BE2C (cell line): Measurements from ENCODE around the gene PTPRG.

ENCODE experiments used
- DNase-seq: peaks from one replicate; pipeline ENCODE4 v3.0.0-alpha.2; 2020
- H3K27me3 ChIP-seq: fragments of 250-450 bp; sonication (Bioruptor Pico); 2 replicates; pipeline ENCODE4 v1.5.1; 2020; ENCODE audit warnings: mild to moderate bottlenecking
- H3K36me3 ChIP-seq: fragments of 250-450 bp; sonication (Bioruptor Pico); 2 replicates; pipeline ENCODE4 v1.5.1; 2020; ENCODE audit warnings: mild to moderate bottlenecking
- H3K4me1 ChIP-seq: fragments of 250-450 bp; sonication (Bioruptor Pico); 2 replicates; pipeline ENCODE4 v1.5.1; 2020
- H3K4me3 ChIP-seq: 2 replicates; pipeline ENCODE4 v1.5.1; 2011; ENCODE audit warnings: low read depth, low read length
- H3K9me3 ChIP-seq: fragments of 250-450 bp; sonication (Bioruptor Pico); 2 replicates; pipeline ENCODE4 v1.5.1; 2020
- TF ChIP-seq, protein P1 (sequence below): IDR thresholded peaks from 2 replicates; pipeline ENCODE4 v1.5.1; 2012; ENCODE audit warnings: mild to moderate bottlenecking, low read depth, low read length

PTPRG gene

GRCh38 chr3:61985020-61985419 is 423.6 kb downstream of the PTPRG start:
- Histone ChIP-seq H3K36me3 (no peaks in the 10 kb centered on the region), H3K9me3 (no peaks in the 10 kb centered on the region), H3K4me1 (no peaks in the 10 kb centered on the region), H3K4me3 (no peak overlapping the region), H3K27me3 (no peaks in the 10 kb centered on the region)
- TF ChIP-seq, protein P1, sequence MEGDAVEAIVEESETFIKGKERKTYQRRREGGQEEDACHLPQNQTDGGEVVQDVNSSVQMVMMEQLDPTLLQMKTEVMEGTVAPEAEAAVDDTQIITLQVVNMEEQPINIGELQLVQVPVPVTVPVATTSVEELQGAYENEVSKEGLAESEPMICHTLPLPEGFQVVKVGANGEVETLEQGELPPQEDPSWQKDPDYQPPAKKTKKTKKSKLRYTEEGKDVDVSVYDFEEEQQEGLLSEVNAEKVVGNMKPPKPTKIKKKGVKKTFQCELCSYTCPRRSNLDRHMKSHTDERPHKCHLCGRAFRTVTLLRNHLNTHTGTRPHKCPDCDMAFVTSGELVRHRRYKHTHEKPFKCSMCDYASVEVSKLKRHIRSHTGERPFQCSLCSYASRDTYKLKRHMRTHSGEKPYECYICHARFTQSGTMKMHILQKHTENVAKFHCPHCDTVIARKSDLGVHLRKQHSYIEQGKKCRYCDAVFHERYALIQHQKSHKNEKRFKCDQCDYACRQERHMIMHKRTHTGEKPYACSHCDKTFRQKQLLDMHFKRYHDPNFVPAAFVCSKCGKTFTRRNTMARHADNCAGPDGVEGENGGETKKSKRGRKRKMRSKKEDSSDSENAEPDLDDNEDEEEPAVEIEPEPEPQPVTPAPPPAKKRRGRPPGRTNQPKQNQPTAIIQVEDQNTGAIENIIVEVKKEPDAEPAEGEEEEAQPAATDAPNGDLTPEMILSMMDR: no peak
- no peak for DNase-seq

GRCh38 chr3:61986473-61986872 is 425.1 kb downstream of the PTPRG start:
- DNase-seq: no peak
- Histone ChIP-seq H3K9me3 (no peaks in the 10 kb centered on the region), H3K27me3 (no peaks in the 10 kb centered on the region), H3K36me3 (no peaks in the 10 kb centered on the region), H3K4me1 (no peaks in the 10 kb centered on the region), H3K4me3 (no peak overlapping the region)
- TF ChIP-seq, protein P1: no peak

DNA sequence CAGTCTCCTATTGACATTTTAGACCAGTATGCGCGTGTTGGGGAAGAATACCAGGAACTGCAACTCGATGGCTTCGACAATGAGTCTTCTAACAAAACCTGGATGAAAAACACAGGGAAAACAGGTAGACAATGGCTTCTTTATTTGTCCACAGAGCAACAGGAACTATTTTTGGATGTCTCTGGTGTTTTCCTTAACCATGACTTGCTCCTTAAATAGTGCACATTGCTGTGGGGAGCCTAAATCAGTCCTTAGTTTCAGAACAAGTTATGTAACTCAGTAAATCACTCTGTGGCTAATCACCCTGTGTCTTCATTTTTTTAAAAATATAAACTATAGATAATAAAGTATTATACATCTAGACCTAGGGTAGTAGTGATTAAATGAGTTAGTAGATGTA is 428.3 kb downstream of the PTPRG start:
- no peak for DNase-seq
- no peaks in the 10 kb centered on the region for H3K9me3 ChIP-seq
- no peaks in the 10 kb centered on the region for H3K4me1 ChIP-seq
- no peaks in the 10 kb centered on the region for H3K27me3 ChIP-seq
- TF ChIP-seq, protein P1: no peak
- no peaks in the 10 kb centered on the region for H3K36me3 ChIP-seq
- H3K4me3 ChIP-seq: no peak overlapping the region

- H3K4me3 ChIP-seq: no peak overlapping the region
- DNase-seq: no peak
- TF ChIP-seq, protein P1: no peak
- H3K36me3 ChIP-seq: no peaks in the 10 kb centered on the region
- no peaks in the 10 kb centered on the region for H3K9me3 ChIP-seq
- H3K4me1 ChIP-seq: no peaks in the 10 kb centered on the region
- no peaks in the 10 kb centered on the region for H3K27me3 ChIP-seq
These were observed 429.1 kb downstream of the PTPRG start for GRCh38 chr3:61990327-61991027.

DNA sequence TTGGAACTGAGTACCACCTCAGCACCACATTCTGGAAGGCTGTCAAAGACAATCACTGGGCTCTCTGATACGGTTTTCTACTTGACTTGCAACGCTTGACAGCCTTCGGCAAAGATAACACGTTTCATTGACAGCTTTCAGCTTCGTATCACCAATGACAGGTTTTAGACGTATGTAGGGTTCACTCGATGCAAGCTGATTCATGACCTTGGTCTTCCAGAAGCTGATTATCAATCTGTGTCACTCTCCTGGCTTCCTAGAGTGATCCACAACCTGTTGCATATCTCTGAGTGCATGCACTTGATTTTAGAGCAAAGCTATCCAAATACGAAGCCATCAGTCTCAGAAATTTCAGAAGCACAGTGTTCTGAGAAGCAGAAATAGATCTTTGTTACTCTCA is 430.3 kb downstream of the PTPRG start:
- Histone ChIP-seq H3K4me1 (peaks cover 2% of the 10 kb centered on the region; the same call in 1 of the 2 replicates), H3K36me3 (no peaks in the 10 kb centered on the region), H3K27me3 (no peaks in the 10 kb centered on the region), H3K4me3 (no peak overlapping the region), H3K9me3 (no peaks in the 10 kb centered on the region)
- DNase-seq: no peak
- TF ChIP-seq, protein P1: no peak

DNA sequence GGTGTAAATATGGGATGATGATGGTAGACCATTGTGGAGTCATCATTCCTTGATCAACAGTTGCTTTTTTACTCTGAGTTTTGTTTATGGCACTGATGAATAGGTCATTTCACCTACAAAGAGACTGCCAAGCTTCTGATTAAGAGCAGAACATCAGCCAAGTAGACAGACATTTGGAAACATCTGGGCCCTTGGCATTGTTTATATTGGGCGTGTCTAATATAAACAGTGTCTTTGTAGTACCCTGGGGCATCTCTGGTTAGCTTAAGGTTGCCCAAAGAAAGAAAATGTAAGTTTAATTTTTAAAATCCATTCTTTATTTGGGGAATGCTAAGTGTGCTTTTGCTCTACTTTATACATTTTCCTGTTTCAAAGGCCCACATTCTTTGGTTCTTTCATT is 435.0 kb downstream of the PTPRG start:
- TF ChIP-seq, protein P1: no peak
- DNase-seq: no peak
- H3K36me3 ChIP-seq: no peaks in the 10 kb centered on the region

More for the DNA sequence above, 435.0 kb downstream of the PTPRG start:
- no peaks in the 10 kb centered on the region for H3K27me3 ChIP-seq
- no peak overlapping the region for H3K4me3 ChIP-seq
- no peaks in the 10 kb centered on the region for H3K9me3 ChIP-seq
- peaks cover 11% of the 10 kb centered on the region for H3K4me1 ChIP-seq
